HG02943 (cell line): Measurements from ENCODE around the gene FARP1.

Experiments
- ATAC-seq: cut with Tn5 transposase; IDR thresholded peaks from one replicate; pipeline ENCODE4 v1.9.1; 2021; ENCODE audit warnings: mild to moderate bottlenecking, low read depth, moderate library complexity; ENCODE audit not compliant: unreplicated experiment

Gene FARP1

DNA sequence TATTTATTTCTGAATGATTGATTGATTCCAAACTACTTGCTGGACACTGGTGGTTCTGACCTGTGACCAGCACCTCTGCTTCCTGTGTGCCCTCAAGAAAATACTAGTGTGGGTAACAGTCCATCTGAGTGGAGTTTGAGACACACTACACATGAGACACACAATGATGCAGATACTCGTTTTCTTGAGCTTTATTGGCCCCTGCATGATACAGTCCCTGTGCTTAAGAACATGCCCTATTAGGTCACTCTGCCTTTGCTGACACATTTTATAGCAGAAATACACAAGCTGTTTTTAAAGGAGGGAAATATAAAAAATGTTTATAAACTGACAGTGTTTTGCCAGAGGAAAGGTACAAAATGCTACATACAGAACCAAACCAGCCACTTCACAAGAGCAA is 307.1 kb downstream of the FARP1 start:
- no peak for ATAC-seq

DNA sequence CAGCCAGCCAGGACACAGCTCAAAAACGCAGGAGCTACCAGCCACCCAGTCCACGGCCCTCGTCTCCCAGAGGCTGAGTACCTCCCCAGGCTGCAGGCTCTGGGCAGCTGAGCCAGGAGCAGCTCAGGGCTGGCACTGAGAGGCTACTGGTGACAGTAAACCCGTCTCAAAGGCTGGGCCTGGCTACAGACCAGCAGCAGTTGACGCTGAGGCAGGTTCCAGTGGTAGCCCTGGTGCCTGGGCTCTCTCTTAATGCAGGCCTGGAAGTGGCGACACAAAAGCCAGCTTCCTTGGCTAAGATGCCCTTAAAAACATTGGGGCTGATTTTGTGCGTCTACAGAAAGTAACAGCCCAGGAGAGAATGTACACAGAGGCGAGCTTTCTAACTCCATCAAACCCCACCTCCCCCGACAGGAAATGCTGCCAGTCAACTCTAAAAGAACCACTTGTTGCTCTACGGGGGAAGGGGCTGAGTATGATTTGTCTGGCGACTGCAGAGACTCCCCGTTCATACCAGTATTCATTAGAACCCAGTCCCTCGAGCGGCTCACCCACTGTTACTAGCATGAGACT is 307.7 kb downstream of the FARP1 start:
- no peak for ATAC-seq

DNA sequence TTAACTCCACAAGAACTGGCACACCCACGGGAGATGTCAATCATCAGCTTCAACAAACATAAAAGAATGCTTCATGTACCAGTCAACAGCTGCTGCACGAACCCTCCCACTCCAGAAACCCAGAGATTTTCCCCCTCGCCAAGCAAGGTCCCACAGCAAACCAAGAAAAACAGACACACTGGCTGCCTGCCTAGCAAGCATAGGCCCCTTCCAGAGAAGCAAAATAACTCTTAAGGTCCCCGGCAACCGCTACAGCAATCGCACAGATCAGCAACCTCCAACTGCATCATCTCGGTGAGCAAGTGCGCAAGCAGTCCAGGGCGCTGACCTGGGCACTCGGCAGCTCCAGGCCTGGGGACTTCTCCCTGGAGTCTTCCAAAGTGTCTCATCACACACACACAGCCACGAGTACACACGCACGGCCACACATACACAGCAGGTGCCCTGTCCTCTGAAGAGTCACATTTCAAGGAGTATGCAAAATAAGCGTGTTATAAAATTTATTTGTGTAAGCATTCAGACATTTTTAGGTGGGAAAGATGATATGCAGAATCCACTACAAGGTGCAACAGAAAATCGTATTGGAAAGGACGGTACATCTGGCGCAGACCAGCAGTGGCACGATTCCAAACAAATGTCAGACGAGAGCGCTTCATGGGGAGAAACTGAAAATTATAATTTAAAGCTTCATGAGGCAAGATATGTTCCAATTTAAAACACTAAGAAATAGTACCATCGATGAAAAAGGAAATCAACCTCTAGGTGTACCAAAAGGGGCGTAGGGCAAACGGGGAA is 309.0 kb downstream of the FARP1 start:
- ATAC-seq, result no peak

- no peak for ATAC-seq
Observed at GRCh38 chr13:98452851-98453843, 310.3 kb downstream of the FARP1 start.

DNA sequence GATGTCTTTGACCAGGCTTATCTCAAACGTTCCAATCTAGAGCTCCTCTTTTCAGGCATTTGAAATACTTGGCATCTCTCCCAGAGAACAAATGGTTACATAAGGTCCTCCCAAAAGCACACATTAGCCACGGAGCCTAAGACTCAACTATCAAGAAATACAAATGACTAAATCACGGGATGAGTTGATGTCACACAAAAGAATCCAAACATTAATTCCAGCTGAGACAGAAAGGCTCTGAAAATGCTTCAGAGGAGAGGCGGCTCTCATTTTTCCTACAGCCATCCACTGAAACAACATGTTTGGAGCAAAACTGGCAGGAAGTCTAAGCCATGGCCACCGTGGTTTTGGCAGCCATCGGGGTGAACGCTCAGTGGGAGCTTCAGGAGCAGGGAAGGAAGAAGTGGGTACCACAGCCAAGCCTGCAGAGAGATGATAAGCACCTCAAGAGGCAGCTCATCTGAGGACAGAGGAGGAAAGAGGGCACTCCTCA is 311.5 kb downstream of the FARP1 start:
- ATAC-seq, result no peak

- ATAC-seq, result no peak
Observed at GRCh38 chr13:98456413-98456845, 313.5 kb downstream of the FARP1 start.

DNA sequence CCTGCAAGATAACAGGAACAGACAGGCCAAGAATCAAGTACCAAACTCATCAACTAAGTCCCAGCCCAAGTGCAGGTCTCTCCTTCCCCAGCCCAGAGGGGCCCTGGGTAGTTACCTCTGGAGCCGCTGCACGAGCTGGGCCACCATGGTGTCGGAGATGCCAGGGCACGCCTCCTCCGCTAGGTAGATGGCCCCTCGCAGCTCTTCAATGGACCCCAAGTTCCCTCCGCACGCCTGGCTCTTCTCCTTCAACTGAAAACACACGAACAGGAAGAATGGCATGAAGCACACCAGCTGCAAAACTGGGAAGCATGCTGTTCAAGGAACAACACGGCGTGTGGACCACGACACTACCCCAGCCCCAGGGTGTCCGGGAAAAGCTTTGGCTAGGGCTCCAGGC is 314.2 kb downstream of the FARP1 start:
- ATAC-seq, result no peak

- ATAC-seq, result no peak
Observed at GRCh38 chr13:98458431-98458830, 315.5 kb downstream of the FARP1 start.

DNA sequence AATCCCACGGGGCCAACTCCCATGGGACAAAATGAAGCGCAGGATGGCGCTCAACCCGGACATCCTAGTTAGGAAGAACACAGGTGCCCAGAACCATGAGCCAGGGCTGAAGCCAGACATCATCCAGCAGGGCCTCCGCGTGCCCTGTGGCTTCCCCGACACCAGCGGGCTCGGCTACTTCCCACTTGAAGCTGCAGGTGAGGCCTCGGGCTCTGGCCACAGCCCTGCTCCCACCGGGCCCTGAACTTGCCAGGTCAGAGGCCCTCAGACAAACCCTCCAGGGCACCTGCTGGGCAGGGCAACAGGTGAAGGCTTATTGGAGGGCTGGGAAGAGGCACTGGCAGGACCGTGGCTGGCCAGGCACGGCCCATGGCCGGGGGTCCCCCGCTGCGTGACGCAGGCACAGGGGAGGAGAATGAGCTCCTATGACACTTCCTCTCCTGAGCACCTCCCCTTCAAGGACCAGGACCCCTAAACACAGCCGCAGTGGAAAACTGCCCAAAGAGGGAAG is 316.3 kb downstream of the FARP1 start:
- no peak for ATAC-seq

DNA sequence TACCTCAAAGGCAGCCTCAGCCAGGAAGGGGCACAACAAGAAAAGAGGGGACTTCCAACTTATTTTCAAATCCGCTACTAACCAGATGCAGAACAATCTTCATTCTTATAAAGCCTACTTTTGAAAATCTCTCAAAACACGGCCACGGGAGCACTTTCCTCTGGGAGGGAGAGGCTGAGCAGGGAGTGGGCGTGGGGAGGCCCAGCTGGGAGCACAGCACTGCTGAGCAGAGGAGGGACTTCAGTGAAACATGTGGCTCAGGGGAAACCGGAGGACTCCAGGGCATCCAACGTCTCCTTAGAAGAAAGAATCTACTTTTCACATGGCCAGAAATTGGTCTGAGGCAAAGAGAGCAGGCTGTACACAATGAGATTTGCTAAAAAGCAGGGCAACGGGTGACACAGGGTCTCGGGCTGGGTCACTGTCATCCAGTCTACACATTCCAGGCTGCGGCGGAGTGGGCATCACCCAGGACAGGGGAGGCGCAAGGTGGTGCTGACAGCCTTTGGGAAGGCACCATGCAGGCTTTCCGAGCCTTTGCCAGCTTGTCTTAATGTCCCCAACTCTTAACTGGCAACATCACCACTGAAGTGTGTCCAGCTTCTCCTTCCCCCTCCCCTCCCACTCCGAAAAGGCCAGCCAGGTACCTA is 317.0 kb downstream of the FARP1 start:
- no peak for ATAC-seq

GRCh38 chr13:98460516-98460915 is 317.6 kb downstream of the FARP1 start:
- ATAC-seq, result no peak

- no peak for ATAC-seq
Observed at GRCh38 chr13:98461486-98462240, 318.8 kb downstream of the FARP1 start.

- ATAC-seq, result no peak
Observed at GRCh38 chr13:98462241-98462882, 319.5 kb downstream of the FARP1 start.

- ATAC-seq, result no peak
Observed at GRCh38 chr13:98462946-98463345, 320.1 kb downstream of the FARP1 start.

DNA sequence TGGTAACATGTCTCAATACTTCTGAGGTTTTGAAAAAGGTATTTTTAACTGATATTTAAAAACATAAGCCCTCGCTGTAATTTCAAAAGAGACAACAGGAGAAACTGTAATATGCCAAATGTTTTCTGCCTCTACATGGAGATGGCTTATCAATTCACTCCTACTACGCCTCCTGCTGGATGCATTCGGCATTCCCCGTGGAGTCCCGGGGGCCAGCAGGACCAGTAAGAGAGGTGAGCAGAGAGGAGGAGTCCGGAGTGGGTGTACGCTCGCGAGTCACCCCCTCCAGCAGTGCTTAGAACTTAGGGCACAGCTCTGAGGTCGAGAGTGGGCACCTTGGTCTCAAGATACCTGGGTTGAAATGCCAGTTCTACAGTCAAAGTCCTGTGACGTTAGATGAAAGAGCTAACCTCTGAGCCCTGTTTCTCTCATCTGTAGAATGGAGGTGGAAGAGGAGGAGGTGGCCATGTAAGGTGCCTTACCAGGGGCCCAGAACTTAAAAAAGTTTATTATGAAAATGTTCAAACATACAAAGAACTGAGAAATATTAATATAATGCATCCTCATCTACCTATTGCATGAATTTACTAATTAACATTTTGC is 323.8 kb downstream of the FARP1 start:
- no peak for ATAC-seq

DNA sequence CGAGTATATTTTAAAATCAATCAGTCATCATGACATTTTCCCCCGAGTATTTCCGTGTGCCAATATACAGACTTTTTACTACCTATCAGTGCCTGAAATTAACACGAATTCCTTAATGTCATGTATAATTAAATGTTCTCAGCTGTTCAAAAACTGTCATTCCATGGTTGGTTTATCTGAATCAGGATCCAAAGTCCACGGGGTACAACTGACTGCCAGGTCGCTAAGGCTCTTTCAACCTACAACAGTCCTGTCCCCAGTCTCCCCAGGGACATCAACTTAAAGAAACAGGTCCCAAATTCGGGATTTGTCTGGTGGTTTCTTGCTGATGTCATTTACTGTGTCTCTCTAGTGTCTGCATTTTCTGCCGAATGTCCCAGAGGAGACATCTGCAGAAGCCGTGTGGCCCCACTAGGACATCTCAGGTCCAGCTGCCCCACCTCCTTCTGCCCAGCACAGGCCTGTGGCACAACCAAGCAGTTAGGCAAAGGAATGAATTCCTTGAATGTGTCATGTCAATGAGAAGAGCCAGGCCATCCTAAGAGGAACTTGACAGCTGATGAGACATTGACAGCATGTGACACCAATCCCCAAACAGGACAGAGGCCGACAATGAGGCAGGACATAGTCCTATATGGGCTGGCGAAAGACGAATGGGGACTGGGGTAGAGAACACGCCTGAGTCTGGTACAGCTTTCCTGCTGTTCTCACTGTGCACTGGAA is 324.5 kb downstream of the FARP1 start:
- ATAC-seq, result no peak

DNA sequence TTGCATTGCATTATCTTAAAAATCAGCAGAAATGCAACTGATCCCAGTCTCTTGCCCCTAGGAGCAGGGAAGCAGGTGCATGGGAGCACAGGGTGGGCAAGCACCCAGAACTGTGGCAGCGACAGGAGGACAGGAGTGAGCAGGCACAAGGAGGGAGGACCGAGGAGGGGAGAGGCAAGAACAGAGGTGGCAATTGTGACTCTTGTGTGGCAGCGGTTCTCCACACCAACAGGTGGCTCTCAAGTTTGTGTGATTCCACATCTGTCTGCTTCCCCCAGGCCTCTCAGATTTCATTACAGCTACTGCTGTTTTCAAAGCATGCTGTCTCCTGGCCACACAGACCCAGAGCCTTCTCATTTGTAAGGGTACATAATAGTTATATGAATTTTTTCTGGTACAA is 325.5 kb downstream of the FARP1 start:
- no peak for ATAC-seq

- no peak for ATAC-seq
Observed at GRCh38 chr13:98468929-98469328, 326.0 kb downstream of the FARP1 start.
